Astrocyte (in vitro differentiated cells and primary cell): ENCODE measurements around the gene PASK. TPM values are rescaled to one million over a fixed set of nuclear protein-coding genes. Genes with fewer than 3 reads are reported as not detected.

Experiments used
- DNase-seq: peaks from one replicate; pipeline ENCODE4 v3.0.0-alpha.2; 2010; ENCODE audit warnings: low read depth
- FAIRE-seq: peaks from 2 replicates; lab custom pipeline; 2011; peaks lifted over from hg19 to GRCh38; lab: Jason Lieb, UNC
- H2AFZ ChIP-seq: 2 replicates; pipeline ENCODE4 v1.6.0; 2012; ENCODE audit warnings: low read depth, low read length, inconsistent platforms
- H3K27ac ChIP-seq: 2 replicates; pipeline ENCODE4 v1.5.1; 2011; ENCODE audit warnings: low read depth, low read length, inconsistent platforms
- H3K27me3 ChIP-seq: 2 replicates; pipeline ENCODE4 v1.6.0; 2011; ENCODE audit warnings: low read length, inconsistent platforms; ENCODE audit not compliant: insufficient read depth
- H3K36me3 ChIP-seq: 2 replicates; pipeline ENCODE4 v1.5.1; 2011; ENCODE audit warnings: low read length, inconsistent platforms; ENCODE audit not compliant: insufficient read depth
- H3K4me1 ChIP-seq: 2 replicates; pipeline ENCODE4 v1.5.1; 2011; ENCODE audit warnings: low read length, inconsistent platforms; ENCODE audit not compliant: insufficient read depth
- H3K4me2 ChIP-seq: 2 replicates; pipeline ENCODE4 v1.6.0; 2012; ENCODE audit warnings: low read length, inconsistent platforms
- H3K4me3 ChIP-seq: 2 replicates; pipeline ENCODE4 v1.5.1; 2011; ENCODE audit warnings: low read depth, mild to moderate bottlenecking, low read length, inconsistent platforms; ENCODE audit not compliant: insufficient read depth
- H3K79me2 ChIP-seq: 2 replicates; pipeline ENCODE4 v1.6.0; 2012; ENCODE audit warnings: mild to moderate bottlenecking, low read length, inconsistent platforms; ENCODE audit not compliant: insufficient read depth
- H3K9ac ChIP-seq: 2 replicates; pipeline ENCODE4 v1.6.0; 2012; ENCODE audit warnings: mild to moderate bottlenecking, low read length, inconsistent platforms
- H3K9me3 ChIP-seq: 2 replicates; pipeline ENCODE4 v1.5.1; 2012; ENCODE audit warnings: low read depth, mild to moderate bottlenecking, low read length, inconsistent platforms; ENCODE audit not compliant: insufficient read depth
- H4K20me1 ChIP-seq: 2 replicates; pipeline ENCODE4 v1.6.0; 2012; ENCODE audit warnings: low read length, inconsistent platforms; ENCODE audit not compliant: insufficient read depth
- H3K27ac Mint-ChIP-seq: one replicate; pipeline ENCODE4 v1.8.0; 2021; ENCODE audit warnings: mild to moderate bottlenecking, mixed read lengths; ENCODE audit not compliant: unreplicated experiment
- H3K27me3 Mint-ChIP-seq: one replicate; pipeline ENCODE4 v1.8.0; 2021; ENCODE audit warnings: low read depth, mixed read lengths; ENCODE audit not compliant: unreplicated experiment
- H3K36me3 Mint-ChIP-seq: one replicate; pipeline ENCODE4 v1.8.0; 2021; ENCODE audit warnings: low read depth, mixed read lengths; ENCODE audit not compliant: unreplicated experiment
- H3K4me1 Mint-ChIP-seq: one replicate; pipeline ENCODE4 v1.8.0; 2021; ENCODE audit warnings: low read depth, mixed read lengths; ENCODE audit not compliant: unreplicated experiment
- H3K4me3 Mint-ChIP-seq: one replicate; pipeline ENCODE4 v1.8.0; 2021; ENCODE audit warnings: mild to moderate bottlenecking, moderate library complexity, mixed read lengths; ENCODE audit not compliant: unreplicated experiment
- H3K9me3 Mint-ChIP-seq: one replicate; pipeline ENCODE4 v1.8.0; 2021; ENCODE audit warnings: mild to moderate bottlenecking, mixed read lengths; ENCODE audit not compliant: unreplicated experiment
- CTCF ChIP-seq: IDR thresholded peaks from 2 replicates; pipeline ENCODE4 v1.5.1; 2011; ENCODE audit warnings: low read depth, mild to moderate bottlenecking, inconsistent platforms, low read length, moderate library complexity; ENCODE audit not compliant: insufficient read depth
- EZH2 ChIP-seq: IDR thresholded peaks from 2 replicates; pipeline ENCODE4 v1.6.1; 2012; ENCODE audit warnings: mild to moderate bottlenecking, low read length, inconsistent platforms; ENCODE audit not compliant: insufficient read depth
- total RNA-seq: library from RNA; stranded (reverse); gene quantifications from 2 replicates; pipeline ENCODE4 v1.2.1, GENCODE V29; 2021

PASK gene
- total RNA-seq, 1 donor from 2014 or later = 8.0 TPM

- no peaks in the 10 kb centered on the region for H3K4me1 ChIP-seq
- Mint-ChIP-seq H3K4me3 (no peak overlapping the region), H3K9me3 (no peaks in the 10 kb centered on the region), H3K27me3 (peaks cover 29% of the 10 kb centered on the region), H3K36me3 (no peaks in the 10 kb centered on the region), H3K27ac (no peak overlapping the region), H3K4me1 (no peaks in the 10 kb centered on the region)
- H3K9me3 ChIP-seq = no peaks in the 10 kb centered on the region
- no peaks in the 10 kb centered on the region for H3K36me3 ChIP-seq
- no peaks in the 10 kb centered on the region for H4K20me1 ChIP-seq
- no peak for DNase-seq
- H3K9ac ChIP-seq = no peak overlapping the region
- no peak for FAIRE-seq
- no peaks in the 10 kb centered on the region for H3K27me3 ChIP-seq
- H3K27ac ChIP-seq = no peak overlapping the region
- H3K4me3 ChIP-seq = no peak overlapping the region
- TF ChIP-seq CTCF (no peak), EZH2 (no peak)
- H3K4me2 ChIP-seq = no peak overlapping the region
- no peak overlapping the region for H2AFZ ChIP-seq
- no peaks in the 10 kb centered on the region for H3K79me2 ChIP-seq
These were observed 77.6 kb downstream of the PASK start for GRCh38 chr2:241071677-241072111.

GRCh38 chr2:241070811-241071676 lies 78.2 kb downstream of the PASK start:
- H3K27me3 Mint-ChIP-seq = peaks cover 32% of the 10 kb centered on the region
- Histone ChIP-seq H3K27me3 (no peaks in the 10 kb centered on the region), H3K4me2 (no peak overlapping the region), H3K27ac (no peak overlapping the region), H3K9ac (no peak overlapping the region), H2AFZ (no peak overlapping the region), H3K79me2 (no peaks in the 10 kb centered on the region), H4K20me1 (no peaks in the 10 kb centered on the region), H3K9me3 (no peaks in the 10 kb centered on the region), H3K4me1 (no peaks in the 10 kb centered on the region), H3K36me3 (no peaks in the 10 kb centered on the region), H3K4me3 (no peak overlapping the region)
- DNase-seq = no peak
- TF ChIP-seq CTCF = no peak
- no peak for TF ChIP-seq EZH2
- no peaks in the 10 kb centered on the region for H3K4me1 Mint-ChIP-seq
- no peaks in the 10 kb centered on the region for H3K9me3 Mint-ChIP-seq
- H3K4me3 Mint-ChIP-seq = no peak overlapping the region
- H3K27ac Mint-ChIP-seq = no peak overlapping the region
- no peaks in the 10 kb centered on the region for H3K36me3 Mint-ChIP-seq
- no peak for FAIRE-seq

- Mint-ChIP-seq H3K9me3 (no peaks in the 10 kb centered on the region), H3K36me3 (no peaks in the 10 kb centered on the region), H3K4me3 (no peak overlapping the region), H3K27me3 (peaks cover 37% of the 10 kb centered on the region), H3K27ac (no peak overlapping the region), H3K4me1 (no peaks in the 10 kb centered on the region)
- Histone ChIP-seq H3K9me3 (no peaks in the 10 kb centered on the region), H3K27me3 (no peaks in the 10 kb centered on the region), H3K27ac (no peak overlapping the region), H4K20me1 (no peaks in the 10 kb centered on the region), H3K79me2 (no peaks in the 10 kb centered on the region), H3K9ac (no peak overlapping the region), H3K4me3 (no peak overlapping the region), H3K4me2 (no peak overlapping the region), H3K36me3 (no peaks in the 10 kb centered on the region), H3K4me1 (no peaks in the 10 kb centered on the region), H2AFZ (no peak overlapping the region)
- DNase-seq = no peak
- FAIRE-seq = no peak
- TF ChIP-seq EZH2 (no peak), CTCF (no peak)
These were observed 78.9 kb downstream of the PASK start for GRCh38 chr2:241070361-241070760.
